ENCODE results near the gene TNRC6A.
"Not testable (repeated sequence)": the region's sequence is repeated elsewhere in the genome, so short reads cannot be mapped to it uniquely, and the experiment has no call there.

TNRC6A gene

DNA sequence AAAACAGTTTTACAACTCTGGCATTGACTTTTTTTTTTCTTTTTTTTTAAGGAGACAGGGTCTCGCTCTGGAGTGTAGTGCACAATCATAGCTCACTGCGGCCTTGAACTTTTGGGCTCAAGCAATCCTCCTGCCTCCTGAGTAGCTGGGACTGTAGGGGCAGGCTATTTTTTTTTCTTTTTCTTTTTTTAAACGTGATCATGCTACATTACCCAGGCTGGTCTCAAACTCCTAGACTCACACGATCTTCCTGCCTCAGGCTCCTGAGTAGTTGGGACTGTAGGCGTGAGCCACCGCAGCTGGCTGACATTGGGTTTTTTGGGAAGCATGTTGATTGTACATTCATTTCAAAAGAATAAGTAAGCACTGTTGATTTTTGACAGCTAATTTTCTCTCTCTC is 32.1 kb downstream of the TNRC6A start:
- DNase-seq, result no peak

DNA sequence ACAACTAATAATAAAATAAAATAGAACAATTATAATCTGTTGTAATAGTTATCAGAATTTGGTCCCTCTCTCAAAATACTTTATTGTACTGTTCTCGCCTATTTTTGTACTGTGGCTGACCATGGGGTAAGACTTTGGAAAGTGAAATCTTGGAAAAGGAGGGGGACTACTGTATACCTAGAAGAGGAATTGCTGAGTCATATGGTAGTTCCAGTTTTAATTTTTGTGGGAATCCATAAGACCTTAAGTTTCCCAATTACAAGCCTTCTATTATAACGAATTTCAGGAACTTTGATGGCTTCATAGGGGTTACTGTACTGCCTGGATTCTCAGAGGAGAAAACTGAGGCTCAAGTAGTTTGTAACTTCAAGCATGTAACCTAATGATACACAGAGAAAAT is 35.5 kb downstream of the TNRC6A start:
- DNase-seq, result no peak

- no peak for DNase-seq
Measured at GRCh38 chr16:24766057-24766456, 36.6 kb downstream of the TNRC6A start.

DNA sequence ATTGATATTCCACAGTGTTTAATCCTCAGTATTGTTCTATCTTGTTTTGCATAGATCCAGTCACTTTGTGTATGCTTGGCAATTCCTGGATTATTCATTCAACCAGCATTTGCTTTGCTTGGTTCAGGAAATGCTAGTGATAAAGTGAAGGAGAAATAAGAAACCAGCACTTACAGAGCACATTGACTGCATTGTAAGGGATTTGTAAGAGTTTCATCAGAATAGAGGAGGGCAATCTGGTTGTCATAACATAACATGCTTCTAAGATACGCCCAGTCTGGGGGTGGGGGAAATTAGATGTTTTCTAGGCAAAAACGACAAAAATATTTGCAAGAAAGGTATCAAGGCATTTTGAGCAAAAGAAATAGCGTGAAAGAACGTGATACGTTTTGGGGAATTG is 40.4 kb downstream of the TNRC6A start:
- no peak for DNase-seq

GRCh38 chr16:24771132-24771778 is 41.8 kb downstream of the TNRC6A start:
- no peak for DNase-seq

GRCh38 chr16:24771779-24772157 is 42.3 kb downstream of the TNRC6A start:
- DNase-seq, result no peak

DNA sequence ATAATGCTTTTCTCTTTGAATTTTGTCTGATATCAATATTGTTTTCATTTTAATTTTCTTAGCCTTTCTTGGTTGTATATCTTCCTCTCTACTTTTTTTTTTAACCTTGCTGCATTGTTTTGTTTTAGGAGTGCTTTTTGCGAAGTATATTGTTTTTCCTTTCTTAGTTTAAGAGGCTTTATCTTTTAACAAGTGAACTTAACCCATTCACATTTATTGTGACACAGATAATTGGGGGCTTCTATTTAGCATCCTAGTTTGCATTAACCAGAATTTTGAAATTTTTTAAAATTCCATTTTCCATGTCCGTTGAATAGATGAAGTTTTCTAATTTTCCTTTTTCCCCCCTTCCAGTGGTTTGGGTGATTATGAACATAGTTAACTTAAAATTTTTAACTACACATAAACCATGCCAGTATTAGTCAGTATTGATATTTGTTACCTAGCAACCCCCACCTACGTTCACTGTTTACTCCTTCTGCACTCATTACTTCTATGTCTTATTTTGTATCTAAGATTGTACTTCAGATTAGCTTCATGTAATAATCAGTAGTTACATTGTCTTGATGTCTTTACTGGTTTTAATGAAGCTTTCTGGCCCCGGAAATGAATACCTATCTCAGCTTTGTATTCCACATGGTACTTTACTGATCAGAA is 44.4 kb downstream of the TNRC6A start:
- DNase-seq, result no peak

DNA sequence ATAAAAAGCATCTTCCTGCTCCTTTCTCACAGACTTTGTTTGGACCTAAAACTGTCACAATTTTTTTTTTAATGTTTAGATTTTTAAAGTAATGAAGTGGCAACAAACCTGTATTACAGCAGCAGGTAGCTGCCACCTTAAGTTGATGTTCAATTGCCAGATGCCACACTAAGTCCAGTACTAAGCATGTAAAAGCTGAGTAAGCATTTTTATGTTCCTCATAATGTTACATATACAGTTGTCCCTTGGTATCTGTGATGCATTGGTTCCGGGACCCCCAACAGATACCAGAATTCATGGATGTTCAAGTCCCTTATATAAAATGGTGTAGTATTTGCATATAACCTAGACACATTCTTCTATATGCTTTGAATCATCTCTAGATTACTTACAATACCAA is 45.1 kb downstream of the TNRC6A start:
- DNase-seq, result no peak

GRCh38 chr16:24775455-24775854 is 46.0 kb downstream of the TNRC6A start:
- DNase-seq, result no peak

- no peak for DNase-seq
Measured at GRCh38 chr16:24776501-24777220, 47.2 kb downstream of the TNRC6A start.

DNA sequence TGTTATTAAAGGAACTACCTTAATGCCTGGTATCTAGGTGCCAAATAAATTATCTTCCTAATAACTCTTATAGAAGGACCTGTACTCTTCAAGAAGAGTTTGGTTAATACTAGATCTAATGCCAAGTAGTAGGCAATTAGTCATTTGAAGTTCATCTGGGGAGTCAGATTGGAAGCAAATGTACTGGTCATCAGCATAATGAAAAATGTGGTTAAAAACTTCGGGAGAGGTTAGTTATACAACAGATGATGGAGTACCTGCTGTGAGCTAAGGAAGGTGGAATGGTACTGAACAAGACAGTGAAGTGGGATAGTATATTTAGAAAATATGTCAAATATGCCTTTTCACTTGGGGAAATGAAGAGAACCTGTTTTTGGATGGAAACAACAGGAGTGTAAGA is 49.2 kb downstream of the TNRC6A start:
- DNase-seq, result no peak

DNA sequence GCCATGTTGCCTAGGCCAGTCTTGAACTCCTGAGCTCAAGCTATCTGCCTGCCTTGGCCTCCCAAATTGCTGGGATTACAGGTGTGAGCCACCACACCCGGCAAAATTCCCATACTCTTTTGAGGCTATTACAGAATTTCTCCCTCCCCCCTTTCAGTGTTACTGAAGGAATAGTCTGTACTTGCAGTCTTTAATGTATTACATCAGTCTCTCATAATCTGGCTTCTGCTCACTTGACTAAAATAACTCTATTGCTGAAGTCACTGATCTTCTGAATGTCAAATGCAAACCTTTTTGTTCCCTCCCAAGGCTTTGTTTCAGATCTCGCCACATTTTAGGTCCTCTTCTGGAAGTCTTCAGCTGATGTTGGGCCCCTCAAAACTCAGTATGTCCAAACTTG is 51.8 kb downstream of the TNRC6A start:
- DNase-seq, result no peak

DNA sequence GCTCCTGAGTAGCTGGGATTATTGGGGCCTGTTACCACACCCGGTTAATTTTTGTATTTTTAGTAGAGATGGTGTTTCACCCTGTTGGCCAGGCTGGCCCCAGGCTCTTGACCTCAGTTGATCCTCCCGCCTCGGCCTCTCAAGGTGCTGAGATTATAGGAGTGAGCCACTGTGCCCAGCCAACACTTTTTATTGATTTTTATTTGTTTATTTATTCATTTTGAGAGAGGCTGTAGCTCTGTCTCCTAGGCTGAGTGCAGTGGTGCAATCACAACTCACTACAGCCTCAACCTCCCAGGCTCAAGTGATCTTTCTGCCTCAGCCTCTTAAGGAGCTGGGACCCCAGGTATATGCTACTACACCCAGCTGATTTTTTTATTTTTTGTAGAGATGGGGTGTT is 54.7 kb downstream of the TNRC6A start:
- no peak for DNase-seq

- DNase-seq, result no peak
Measured at GRCh38 chr16:24789881-24790280, 60.4 kb downstream of the TNRC6A start.

- no peak for DNase-seq
Measured at GRCh38 chr16:24800586-24800985, 71.1 kb downstream of the TNRC6A start.

DNA sequence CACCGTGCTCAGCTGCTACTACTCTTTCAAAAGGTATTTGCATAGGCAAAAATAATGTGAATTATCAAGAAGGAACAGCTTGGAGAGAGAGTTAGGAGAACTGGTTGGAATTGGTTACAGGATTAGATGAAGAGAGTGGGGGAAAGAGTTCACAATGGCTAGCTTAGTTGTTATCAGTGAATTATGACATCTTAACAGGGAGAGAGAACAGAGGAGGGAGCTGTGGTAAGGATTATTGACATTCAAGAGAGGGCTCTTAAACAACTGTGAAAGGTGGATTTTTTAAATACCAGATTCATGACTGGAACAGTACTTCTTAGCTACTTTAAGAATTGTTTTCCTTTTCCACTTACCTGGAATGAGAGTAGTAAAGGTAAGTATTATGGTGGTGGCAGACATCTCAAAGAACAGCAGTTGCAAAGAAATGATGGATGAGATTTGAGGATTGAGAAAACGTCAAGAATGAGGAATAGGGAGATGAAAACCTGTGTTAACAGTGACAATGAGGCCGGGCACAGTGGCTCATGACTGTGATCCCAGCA is 72.4 kb downstream of the TNRC6A start:
- no peak for DNase-seq

- DNase-seq, result no peak
Measured at GRCh38 chr16:24805484-24805883, 76.0 kb downstream of the TNRC6A start.

- DNase-seq, result no peak
Measured at GRCh38 chr16:24807301-24807700, 77.8 kb downstream of the TNRC6A start.

DNA sequence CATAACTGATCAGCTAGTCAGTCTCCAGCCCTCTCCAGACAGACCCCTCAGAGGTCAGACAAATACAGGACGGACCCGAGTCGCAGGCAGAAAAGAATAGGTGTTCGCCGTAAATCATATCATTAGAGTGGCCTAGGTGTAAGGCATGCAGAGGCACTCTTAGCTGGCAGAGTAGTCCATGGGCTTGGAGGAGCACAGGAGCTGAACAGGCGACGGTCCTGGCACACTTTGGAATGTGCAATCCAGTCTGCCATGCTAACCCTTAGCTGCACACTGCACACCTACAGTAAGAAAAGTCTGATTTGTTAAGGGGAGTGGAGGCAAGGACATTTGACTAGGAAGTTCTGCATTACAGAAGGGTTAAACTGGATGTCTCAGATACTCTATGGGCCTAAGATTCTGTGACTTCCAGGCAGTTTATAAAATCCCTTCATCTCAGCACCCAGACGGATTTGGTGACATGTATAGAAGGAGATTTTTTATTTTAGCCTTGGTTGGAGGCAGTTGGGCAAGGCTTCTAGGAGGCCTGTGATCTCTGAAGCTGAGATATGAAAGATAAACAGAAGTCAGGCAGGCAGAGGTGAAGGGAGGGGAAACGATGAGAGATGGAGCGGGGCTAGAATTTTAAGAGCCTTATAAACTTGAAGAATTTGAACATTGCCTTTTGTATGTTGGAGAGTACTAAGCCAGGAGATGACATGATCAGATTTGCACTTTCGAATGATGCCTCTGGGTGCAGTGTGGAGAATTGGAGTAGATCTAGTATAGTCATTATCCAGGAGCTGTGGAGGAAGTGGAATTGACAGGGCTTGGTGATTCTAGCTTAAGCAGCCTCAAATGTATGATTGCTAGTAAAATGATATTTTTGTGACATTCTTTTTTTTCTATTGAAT is 81.7 kb downstream of the TNRC6A start:
- no peak for DNase-seq

DNA sequence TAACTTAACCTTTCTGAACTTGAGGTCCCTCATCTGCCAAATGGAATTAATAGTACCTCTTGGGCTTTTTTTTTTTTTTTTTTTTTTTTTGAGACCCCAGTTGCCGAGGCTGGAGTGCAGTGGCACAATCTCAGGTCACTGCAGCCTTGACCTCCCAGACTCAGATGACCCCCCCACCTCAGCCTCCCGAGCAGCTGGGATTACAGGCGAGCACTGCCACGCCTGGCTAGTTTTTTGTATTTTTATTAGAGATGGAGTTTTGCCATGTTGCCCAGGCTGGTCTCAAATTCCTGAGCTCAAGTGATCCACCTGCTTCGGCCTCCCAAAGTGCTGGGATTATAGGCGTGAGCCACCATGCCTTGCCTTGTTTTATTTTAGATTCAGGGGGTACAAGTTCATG is 83.4 kb downstream of the TNRC6A start:
- not testable (repeated sequence) for DNase-seq

- DNase-seq, result no peak
Measured at GRCh38 chr16:24815021-24815420, 85.6 kb downstream of the TNRC6A start.

- DNase-seq, result no peak
Measured at GRCh38 chr16:24816688-24817087, 87.2 kb downstream of the TNRC6A start.

DNA sequence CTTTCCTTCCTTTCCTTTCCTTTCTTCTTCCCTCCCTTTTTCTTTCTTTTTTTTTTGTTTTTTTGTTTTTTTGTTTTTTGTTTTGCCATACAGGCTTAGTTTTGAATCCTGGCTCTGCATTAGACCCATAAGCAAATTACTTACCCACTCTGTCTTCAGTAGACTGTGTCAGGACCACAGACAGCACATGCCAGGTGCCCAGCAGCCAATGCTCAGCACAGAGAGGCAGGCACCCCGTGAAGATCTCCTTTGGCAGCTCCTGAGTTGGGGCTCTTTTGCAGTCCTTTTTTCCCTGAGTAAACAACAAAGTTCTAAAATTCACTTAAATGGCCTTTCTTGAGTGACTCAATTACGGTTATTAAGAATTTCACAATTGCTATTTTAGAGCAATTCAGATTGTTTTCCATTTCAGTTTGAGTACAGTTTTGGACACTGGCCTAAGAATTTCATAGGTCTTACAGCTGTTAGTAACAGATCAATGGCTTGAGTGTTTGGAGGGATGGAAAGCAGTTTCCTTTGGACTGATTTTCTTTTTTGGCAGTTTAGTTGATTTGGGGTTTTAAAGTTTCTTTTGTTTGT is 90.1 kb downstream of the TNRC6A start:
- no peak for DNase-seq

Measured in activated T-cell treated with anti-CD3 and anti-CD28 coated beads, Interleukin-2, amount 50 U/mL, for 48 hours (primary cell).